K562 (cell line): ENCODE data around the gene GJD2. TPM values are rescaled to one million over a fixed set of nuclear protein-coding genes. Genes with fewer than 3 reads are reported as not detected.

ENCODE experiments used
- ATAC-seq: fragments of 200-7000 bp; cut with Tn5 transposase; 3 replicates; pipeline ENCODE4 v1.9.1; 2020; ENCODE audit warnings: moderate library complexity
- BruUV-seq: library from RNA; stranded (reverse); fragments of 400-500 nt; replicated peaks from 2 replicates; lab custom pipeline; 2021; lab: Mats Ljungman, UMichigan
- CTCF ChIA-PET: fragments of 300-600 bp; formaldehyde crosslinking; extraction: SDS; loops from one replicate; lab custom pipeline; 2021; ENCODE audit warnings: low intra/inter-chr PET ratio; lab: Yijun Ruan, JAX
- POLR2A ChIA-PET: fragments of 300-600, 350-650 bp; sonication (Branson Sonifier 250); formaldehyde crosslinking; extraction: SDS; loops from one replicate; lab custom pipeline; 2021; ENCODE audit warnings: antibody characterized with exemption, inconsistent platforms; lab: Yijun Ruan, JAX
- DNase-seq, 4 experiments: peaks; one replicate each; pipeline versions ENCODE4 v3.0.0 to v3.0.0-alpha.2; 2011 to 2018; ENCODE audit warnings: low spot score in 3 of 4, mixed read lengths in 3 of 4; ENCODE audit errors: extremely low read depth in 1 of 4
- FAIRE-seq: peaks from 2 replicates; lab custom pipeline; 2011; peaks lifted over from hg19 to GRCh38; lab: Jason Lieb, UNC
- H2AFZ ChIP-seq: 2 replicates; pipeline ENCODE4 v1.6.0; 2011; ENCODE audit warnings: low read depth, low read length, control low read depth, inconsistent platforms
- H3K27ac ChIP-seq: fragments of 200-600 bp; 3 replicates; pipeline ENCODE4 v1.8.0; 2011; ENCODE audit warnings: low read depth, mild to moderate bottlenecking, control low read depth, inconsistent platforms, low read length, moderate library complexity, mixed read lengths; ENCODE audit errors: extremely low read depth
- H3K27me3 ChIP-seq, 2 experiments: fragments of 300-600 bp in 1 of 2; 2 replicates in 1 of 2; 3 replicates in 1 of 2; pipeline versions ENCODE4 v1.6.0 to v1.8.0; 2011; ENCODE audit warnings: inconsistent platforms in 2 of 2, low read length in 2 of 2, mild to moderate bottlenecking in 1 of 2, mixed read lengths in 1 of 2, moderate library complexity in 1 of 2; ENCODE audit not compliant: control insufficient read depth in 2 of 2, insufficient read depth in 2 of 2
- H3K36me3 ChIP-seq: fragments of 300-600 bp; 3 replicates; pipeline ENCODE4 v1.8.0; 2011; ENCODE audit warnings: mild to moderate bottlenecking, low read length, inconsistent platforms; ENCODE audit not compliant: control insufficient read depth, insufficient read depth
- H3K4me1 ChIP-seq, 2 experiments: fragments of 200-600 bp in 1 of 2; replicated peaks in 1 of 2; 2 replicates in 1 of 2; 3 replicates in 1 of 2; pipeline versions ENCODE4 v1.5.1 to v1.8.0; 2011; ENCODE audit warnings: inconsistent platforms in 2 of 2, low read length in 2 of 2, mild to moderate bottlenecking in 1 of 2, mixed read lengths in 1 of 2, moderate library complexity in 1 of 2; ENCODE audit not compliant: control insufficient read depth in 2 of 2, insufficient read depth in 2 of 2
- H3K4me2 ChIP-seq: 2 replicates; pipeline ENCODE4 v1.6.1; 2011; ENCODE audit warnings: low read length, control low read depth, inconsistent platforms, mixed read lengths; ENCODE audit not compliant: insufficient read depth
- H3K4me3 ChIP-seq: fragments of 200-600 bp; sonication (generic), shearing (Covaris generic); 2 replicates; pipeline ENCODE4 v1.5.1; 2016; ENCODE audit warnings: control low read depth, inconsistent platforms
- H3K79me2 ChIP-seq: fragments of 200-600 bp; 3 replicates; pipeline ENCODE4 v1.8.0; 2011; ENCODE audit warnings: low read length, inconsistent platforms; ENCODE audit not compliant: control insufficient read depth, insufficient read depth
- H3K9ac ChIP-seq, 2 experiments: 2 replicates each; pipeline versions ENCODE4 v1.6.0 to v1.6.1; 2011; ENCODE audit warnings: low read depth in 2 of 2, low read length in 2 of 2, control low read depth in 1 of 2, inconsistent platforms in 1 of 2, mild to moderate bottlenecking in 1 of 2, mixed read lengths in 1 of 2; ENCODE audit not compliant: insufficient read depth in 1 of 2
- H3K9me1 ChIP-seq: one replicate; pipeline ENCODE4 v1.6.0; 2011; ENCODE audit warnings: inconsistent platforms, mild to moderate bottlenecking, low read length, moderate library complexity; ENCODE audit not compliant: control insufficient read depth, insufficient read depth
- H3K9me3 ChIP-seq: replicated peaks from 2 replicates; pipeline ENCODE4 v1.5.1; 2011; ENCODE audit warnings: low read depth, low read length, inconsistent platforms; ENCODE audit not compliant: control insufficient read depth, insufficient read depth
- H4K20me1 ChIP-seq: replicated peaks from 2 replicates; pipeline ENCODE4 v1.6.1; 2011; ENCODE audit warnings: low read length, inconsistent platforms, mixed read lengths; ENCODE audit not compliant: control insufficient read depth, insufficient read depth
- CXXC5 ChIP-seq: fragments of 250-450 bp; sonication (Bioruptor Pico); IDR thresholded peaks from 2 replicates; pipeline ENCODE4 v1.8.0; 2022; ENCODE audit warnings: inconsistent platforms, mild to moderate bottlenecking, moderate library complexity
- ESRRA ChIP-seq: fragments of 450-650 bp; IDR thresholded peaks from 2 replicates; pipeline ENCODE4 v1.6.1; 2014; ENCODE audit warnings: low read depth, mild to moderate bottlenecking, moderate library complexity, borderline replicate concordance
- POLR2G ChIP-seq: fragments of 200-400 bp; formaldehyde crosslinking; IDR thresholded peaks from 2 replicates; pipeline ENCODE4 v1.6.1; 2017; ENCODE audit warnings: low read depth, mild to moderate bottlenecking, antibody characterized with exemption, low read length, moderate library complexity
- PTRF ChIP-seq: fragments of 450-650 bp; IDR thresholded peaks from 2 replicates; pipeline ENCODE4 v1.6.1; 2016; ENCODE audit warnings: mild to moderate bottlenecking, missing genetic modification characterization, missing compliant biosample characterization
- RBM17 ChIP-seq: fragments of 200-400 bp; formaldehyde crosslinking; IDR thresholded peaks from 2 replicates; pipeline ENCODE4 v1.6.1; 2017; ENCODE audit warnings: low read depth, mild to moderate bottlenecking, low read length, borderline replicate concordance
- SIN3B ChIP-seq: fragments of 450-650 bp; IDR thresholded peaks from 2 replicates; pipeline ENCODE4 v1.6.1; 2017; ENCODE audit warnings: low read depth, mild to moderate bottlenecking, moderate library complexity
- TSC22D4 ChIP-seq: fragments of 450-650 bp; IDR thresholded peaks from 2 replicates; pipeline ENCODE4 v1.6.1; 2016; ENCODE audit warnings: missing genetic modification characterization, missing biosample characterization, control low read depth
- ZNF274 ChIP-seq: IDR thresholded peaks from 2 replicates; pipeline ENCODE4 v1.6.1; 2011; ENCODE audit warnings: low read depth, mild to moderate bottlenecking, low read length, moderate library complexity, borderline replicate concordance
- ZNF77 ChIP-seq: fragments of 250-450 bp; sonication (Bioruptor Pico); IDR thresholded peaks from 2 replicates; pipeline ENCODE4 v1.5.0; 2020
- WGBS: fragments of 100-300 bp; shearing (Covaris generic); methylation state at CpG from one replicate; pipeline ENCODE4 v1.1.6; 2016; ENCODE audit warnings: low coverage, mixed read lengths; ENCODE audit not compliant: insufficient coverage; ENCODE audit errors: missing lambda C conversion rate; 5-methylcytosine and 5-hydroxymethylcytosine counted together
- in situ Hi-C: fragments of 300-500 bp; cut with MboI; formaldehyde crosslinking; loops from 4 replicates; pipeline ENCODE4 v1.15.0; 2018; ENCODE audit warnings: inconsistent platforms, mixed read lengths
- intact Hi-C: fragments of 100-400 bp; cut with micrococcal nuclease; formaldehyde crosslinking; loops from 2 replicates; pipeline ENCODE4 v1.14.2; 2022
- polyA plus RNA-seq, 8 experiments: library from polyadenylated mRNA; depleted of rRNA in 4 of 8; stranded (reverse) in 5 of 8; unstranded in 3 of 8; fragments of >200 nt; fragmentation: Nextera tagmentation in 2 of 8; fragmentation: Illumina TruSeq in 1 of 8; extraction: Ambion mirVana in 2 of 8; extraction: Trizol in 1 of 8; gene quantifications; 2 replicates each; pipeline versions ENCODE4 v1.2.1 to v1.2.3, GENCODE V29; 2011 to 2014; ENCODE audit warnings: inconsistent platforms in 1 of 8, missing spikeins in 1 of 8
- total RNA-seq, 7 experiments: library from RNA; depleted of rRNA in 6 of 7; stranded (reverse); fragments of >200 nt in 6 of 7; fragmentation: Illumina TruSeq in 2 of 7; extraction: Trizol in 2 of 7; gene quantifications; 2 replicates each; pipeline versions ENCODE4 v1.2.1 to v1.2.3, GENCODE V29; 2011 to 2021; ENCODE audit warnings: low replicate concordance in 1 of 7
- TF ChIP-seq, protein P1 (sequence below): fragments of 150-350 bp; conservative IDR thresholded peaks from 2 replicates; pipeline ENCODE4 v1.6.1; 2014; ENCODE audit warnings: low read length
- TF ChIP-seq, protein P2 (sequence below): fragments of 450-650 bp; formaldehyde crosslinking; IDR thresholded peaks from 2 replicates; pipeline ENCODE4 v1.4.0; 2022; ENCODE audit warnings: missing genetic modification characterization
- TF ChIP-seq, protein P3 (sequence below): fragments of 450-650 bp; IDR thresholded peaks from 2 replicates; pipeline ENCODE4 v1.6.1; 2017; ENCODE audit warnings: antibody characterized with exemption
- TF ChIP-seq, protein P4 (sequence below): fragments of 450-650 bp; IDR thresholded peaks from 2 replicates; pipeline ENCODE4 v1.6.1; 2018; ENCODE audit warnings: mild to moderate bottlenecking, low read depth; ENCODE audit not compliant: partially characterized antibody

GJD2 gene
- total and polyA plus RNA-seq, 9 of the 15 experiments (the other 6 are each of a cell fraction or from before 2014, with no cell fraction given): not detected

DNA sequence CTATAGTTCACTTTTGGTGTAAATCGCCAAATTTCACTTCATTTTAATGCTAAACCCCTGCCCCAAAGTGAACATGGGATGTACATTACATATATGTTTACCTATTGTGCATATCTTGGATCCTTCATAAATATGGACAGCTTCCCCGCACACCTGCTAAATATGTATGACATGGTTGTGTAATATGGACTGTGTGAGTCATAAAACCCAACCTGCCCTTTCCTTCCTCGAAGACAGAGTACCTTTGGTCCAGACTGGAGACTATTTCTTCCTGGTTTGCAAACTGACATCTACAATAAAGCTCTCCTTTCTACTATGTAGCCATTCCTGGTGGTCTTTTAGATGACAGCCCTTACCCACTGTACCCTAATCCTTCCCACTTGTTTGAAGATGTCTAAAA is 28.1 kb upstream of the GJD2 start:
- Histone ChIP-seq H3K4me1 (no peaks in the 10 kb centered on the region), H3K27ac (no peak overlapping the region), H3K9me1 (no peaks in the 10 kb centered on the region), H3K4me3 (no peak overlapping the region), H2AFZ (no peak overlapping the region), H3K79me2 (no peaks in the 10 kb centered on the region), H3K27me3 (no peaks in the 10 kb centered on the region), H3K9ac (no peak overlapping the region), H3K36me3 (no peaks in the 10 kb centered on the region), H3K9me3 (no peaks in the 10 kb centered on the region; the same call in 1 of the 2 replicates), H4K20me1 (no peaks in the 10 kb centered on the region), H3K4me2 (no peak overlapping the region)
- intact Hi-C loops (no loop called here), in situ Hi-C loops (no loop called here)
- ATAC-seq (no peak), FAIRE-seq (no peak), DNase-seq (no peak)
- BruUV-seq: no TSS peak
- ChIA-PET CTCF (no interaction called here), POLR2A (interaction anchor here (0.7 kb wide), 1 partner anchor 131 kb away, joined by 3 read pairs; no protein-coding TSS in a partner anchor)
- 3% methylated on average over 3 of the region's 3 CpGs for WGBS
- TF ChIP-seq SIN3B: no peak
- TF ChIP-seq, protein P1, sequence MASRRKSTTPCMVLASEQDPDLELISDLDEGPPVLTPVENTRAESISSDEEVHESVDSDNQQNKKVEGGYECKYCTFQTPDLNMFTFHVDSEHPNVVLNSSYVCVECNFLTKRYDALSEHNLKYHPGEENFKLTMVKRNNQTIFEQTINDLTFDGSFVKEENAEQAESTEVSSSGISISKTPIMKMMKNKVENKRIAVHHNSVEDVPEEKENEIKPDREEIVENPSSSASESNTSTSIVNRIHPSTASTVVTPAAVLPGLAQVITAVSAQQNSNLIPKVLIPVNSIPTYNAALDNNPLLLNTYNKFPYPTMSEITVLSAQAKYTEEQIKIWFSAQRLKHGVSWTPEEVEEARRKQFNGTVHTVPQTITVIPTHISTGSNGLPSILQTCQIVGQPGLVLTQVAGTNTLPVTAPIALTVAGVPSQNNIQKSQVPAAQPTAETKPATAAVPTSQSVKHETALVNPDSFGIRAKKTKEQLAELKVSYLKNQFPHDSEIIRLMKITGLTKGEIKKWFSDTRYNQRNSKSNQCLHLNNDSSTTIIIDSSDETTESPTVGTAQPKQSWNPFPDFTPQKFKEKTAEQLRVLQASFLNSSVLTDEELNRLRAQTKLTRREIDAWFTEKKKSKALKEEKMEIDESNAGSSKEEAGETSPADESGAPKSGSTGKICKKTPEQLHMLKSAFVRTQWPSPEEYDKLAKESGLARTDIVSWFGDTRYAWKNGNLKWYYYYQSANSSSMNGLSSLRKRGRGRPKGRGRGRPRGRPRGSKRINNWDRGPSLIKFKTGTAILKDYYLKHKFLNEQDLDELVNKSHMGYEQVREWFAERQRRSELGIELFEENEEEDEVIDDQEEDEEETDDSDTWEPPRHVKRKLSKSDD: no peak
- no peak for TF ChIP-seq PTRF (tag)
- no peak for TF ChIP-seq ZNF274
- no peak for TF ChIP-seq RBM17
- TF ChIP-seq, protein P2, sequence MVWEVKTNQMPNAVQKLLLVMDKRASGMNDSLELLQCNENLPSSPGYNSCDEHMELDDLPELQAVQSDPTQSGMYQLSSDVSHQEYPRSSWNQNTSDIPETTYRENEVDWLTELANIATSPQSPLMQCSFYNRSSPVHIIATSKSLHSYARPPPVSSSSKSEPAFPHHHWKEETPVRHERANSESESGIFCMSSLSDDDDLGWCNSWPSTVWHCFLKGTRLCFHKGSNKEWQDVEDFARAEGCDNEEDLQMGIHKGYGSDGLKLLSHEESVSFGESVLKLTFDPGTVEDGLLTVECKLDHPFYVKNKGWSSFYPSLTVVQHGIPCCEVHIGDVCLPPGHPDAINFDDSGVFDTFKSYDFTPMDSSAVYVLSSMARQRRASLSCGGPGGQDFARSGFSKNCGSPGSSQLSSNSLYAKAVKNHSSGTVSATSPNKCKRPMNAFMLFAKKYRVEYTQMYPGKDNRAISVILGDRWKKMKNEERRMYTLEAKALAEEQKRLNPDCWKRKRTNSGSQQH (CRISPR knock-in tag): no peak
- TF ChIP-seq, protein P3, sequence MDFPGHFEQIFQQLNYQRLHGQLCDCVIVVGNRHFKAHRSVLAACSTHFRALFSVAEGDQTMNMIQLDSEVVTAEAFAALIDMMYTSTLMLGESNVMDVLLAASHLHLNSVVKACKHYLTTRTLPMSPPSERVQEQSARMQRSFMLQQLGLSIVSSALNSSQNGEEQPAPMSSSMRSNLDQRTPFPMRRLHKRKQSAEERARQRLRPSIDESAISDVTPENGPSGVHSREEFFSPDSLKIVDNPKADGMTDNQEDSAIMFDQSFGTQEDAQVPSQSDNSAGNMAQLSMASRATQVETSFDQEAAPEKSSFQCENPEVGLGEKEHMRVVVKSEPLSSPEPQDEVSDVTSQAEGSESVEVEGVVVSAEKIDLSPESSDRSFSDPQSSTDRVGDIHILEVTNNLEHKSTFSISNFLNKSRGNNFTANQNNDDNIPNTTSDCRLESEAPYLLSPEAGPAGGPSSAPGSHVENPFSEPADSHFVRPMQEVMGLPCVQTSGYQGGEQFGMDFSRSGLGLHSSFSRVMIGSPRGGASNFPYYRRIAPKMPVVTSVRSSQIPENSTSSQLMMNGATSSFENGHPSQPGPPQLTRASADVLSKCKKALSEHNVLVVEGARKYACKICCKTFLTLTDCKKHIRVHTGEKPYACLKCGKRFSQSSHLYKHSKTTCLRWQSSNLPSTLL: no peak
- TF ChIP-seq TSC22D4 (tag): no peak
- TF ChIP-seq POLR2G: no peak
- no peak for TF ChIP-seq ZNF77 (CRISPR knock-in tag)
- no peak for TF ChIP-seq CXXC5 (CRISPR knock-in tag)
- no peak for TF ChIP-seq ESRRA
- TF ChIP-seq, protein P4, sequence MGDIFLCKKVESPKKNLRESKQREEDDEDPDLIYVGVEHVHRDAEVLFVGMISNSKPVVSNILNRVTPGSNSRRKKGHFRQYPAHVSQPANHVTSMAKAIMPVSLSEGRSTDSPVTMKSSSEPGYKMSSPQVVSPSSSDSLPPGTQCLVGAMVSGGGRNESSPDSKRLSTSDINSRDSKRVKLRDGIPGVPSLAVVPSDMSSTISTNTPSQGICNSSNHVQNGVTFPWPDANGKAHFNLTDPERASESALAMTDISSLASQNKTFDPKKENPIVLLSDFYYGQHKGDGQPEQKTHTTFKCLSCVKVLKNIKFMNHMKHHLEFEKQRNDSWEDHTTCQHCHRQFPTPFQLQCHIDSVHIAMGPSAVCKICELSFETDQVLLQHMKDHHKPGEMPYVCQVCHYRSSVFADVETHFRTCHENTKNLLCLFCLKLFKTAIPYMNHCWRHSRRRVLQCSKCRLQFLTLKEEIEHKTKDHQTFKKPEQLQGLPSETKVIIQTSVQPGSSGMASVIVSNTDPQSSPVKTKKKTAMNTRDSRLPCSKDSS: no peak
